Stimulated activated CD4-positive, alpha-beta T cell treated with anti-CD3 and anti-CD28 coated beads, Interleukin-1b, Interleukin-23, amount 100 ng/mL, for 4 hours (primary cell): ENCODE results near the gene ITGA3.
"Not testable (repeated sequence)": the region's sequence is repeated elsewhere in the genome, so short reads cannot be mapped to it uniquely, and the experiment has no call there.

Source experiments
- DNase-seq, 2 donors: peaks; one replicate each; pipeline ENCODE4 v3.0.0-alpha.2; 2020; ENCODE audit warnings: low read depth in 2 of 2

The ITGA3 gene

DNA sequence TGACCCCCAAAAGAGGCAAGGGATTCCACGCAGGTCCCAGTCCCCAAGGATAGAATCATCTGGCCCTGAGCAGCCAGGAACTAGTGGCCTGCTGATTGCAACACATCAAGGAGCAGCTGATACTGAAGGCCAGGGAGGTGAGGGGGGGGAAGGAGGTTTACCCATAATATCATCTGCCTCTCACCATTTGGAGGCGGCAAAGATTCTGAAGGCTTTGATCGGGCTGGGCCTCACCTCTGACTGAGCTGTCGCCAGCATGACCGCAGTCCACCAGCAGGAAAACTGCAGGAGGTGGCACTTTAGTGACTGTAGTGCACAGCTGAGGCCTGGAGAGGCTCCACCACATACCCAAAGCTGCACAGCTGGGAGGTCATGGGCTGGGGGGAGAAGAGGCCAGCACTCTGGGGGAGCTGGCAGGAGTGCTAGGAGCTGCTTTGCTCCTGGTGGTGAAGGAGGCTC lies 20.5 kb upstream of the ITGA3 start:
- DNase-seq, result no peak

DNA sequence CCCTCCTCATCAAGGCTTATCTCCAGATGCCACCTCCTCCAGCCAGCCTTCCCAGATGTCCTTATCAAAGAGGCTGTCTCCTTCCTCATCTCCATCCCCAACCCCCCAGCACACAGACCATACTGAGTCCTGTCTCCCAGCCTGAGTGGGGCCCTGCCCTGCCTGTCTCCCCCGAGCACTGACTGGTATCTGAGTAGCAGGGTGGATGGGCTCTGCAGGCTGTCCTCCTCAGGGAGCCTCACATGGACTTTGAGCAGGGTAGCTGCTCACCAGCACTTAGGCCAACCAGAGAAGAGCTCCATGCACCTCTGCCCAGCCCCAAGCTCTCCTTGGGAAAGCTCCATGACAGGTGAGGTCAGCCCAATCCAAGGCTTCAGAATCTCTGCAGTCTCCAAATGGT lies 20.0 kb upstream of the ITGA3 start:
- DNase-seq, result no peak

GRCh38 chr17:50036455-50037261 lies 19.3 kb upstream of the ITGA3 start:
- no peak for DNase-seq

GRCh38 chr17:50037321-50038107 lies 18.4 kb upstream of the ITGA3 start:
- no peak for DNase-seq

DNA sequence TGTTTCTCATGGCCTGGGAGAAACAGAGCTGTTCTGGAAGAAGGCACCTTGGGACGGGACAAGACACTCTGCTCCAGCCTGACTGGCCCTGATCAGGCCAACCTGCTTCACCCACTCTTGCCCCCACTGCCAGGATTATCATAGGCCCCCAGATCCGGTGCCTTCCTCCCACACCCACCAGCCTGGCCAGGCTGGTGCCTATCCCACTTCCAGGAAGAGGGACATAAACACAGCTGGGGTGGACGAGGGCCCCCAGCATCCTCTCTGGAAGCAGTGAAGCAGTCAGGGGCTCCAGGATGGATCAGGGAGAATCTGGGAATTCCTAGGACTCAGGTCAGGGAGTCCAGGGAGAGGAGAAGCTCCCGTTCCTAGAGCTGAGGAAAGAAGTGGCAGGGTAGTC lies 16.9 kb upstream of the ITGA3 start:
- no peak for DNase-seq

GRCh38 chr17:50040496-50040895 lies 15.4 kb upstream of the ITGA3 start:
- not testable (repeated sequence) for DNase-seq

GRCh38 chr17:50042211-50042610 lies 13.7 kb upstream of the ITGA3 start:
- DNase-seq, result no peak

DNA sequence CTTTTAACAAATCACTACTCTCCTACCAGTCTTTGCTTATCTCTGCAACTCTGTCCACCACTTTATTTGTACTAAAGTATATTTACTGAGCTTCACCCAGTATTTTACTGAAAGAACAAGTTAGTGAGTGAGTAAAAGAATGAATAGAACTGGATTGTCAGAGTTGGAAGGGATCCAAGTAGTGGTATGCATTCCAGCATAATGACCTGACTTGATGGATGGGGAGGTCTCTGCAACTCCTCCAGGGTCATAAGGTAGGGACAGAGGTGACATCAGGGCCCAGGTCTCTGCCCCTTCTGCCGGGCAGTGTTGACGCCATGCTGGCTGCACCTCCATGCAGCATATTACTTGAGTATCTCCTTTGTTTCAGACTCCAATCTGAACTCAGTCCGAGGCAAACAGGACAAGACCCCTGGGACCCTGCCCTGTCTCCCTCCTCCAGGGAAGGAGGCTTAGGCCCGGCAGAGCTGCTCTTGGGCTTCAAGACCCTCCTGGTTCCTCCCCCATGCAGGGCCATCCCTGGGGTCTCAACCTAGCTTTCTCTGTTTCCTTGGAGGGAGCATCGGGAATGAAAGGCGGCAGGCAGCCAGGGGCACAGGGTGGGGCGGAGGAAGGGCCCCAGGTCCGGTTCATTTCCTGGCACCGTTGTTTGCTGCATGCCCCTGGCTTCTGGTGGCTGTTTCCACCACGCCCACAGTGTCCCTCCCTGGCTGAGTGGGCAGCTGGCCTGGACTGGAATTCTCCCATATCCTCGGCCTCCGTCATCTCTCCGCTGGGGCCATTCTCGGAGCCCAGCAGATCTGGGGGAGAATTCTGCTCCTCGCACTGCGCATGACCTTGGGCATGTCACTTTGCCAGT lies 12.4 kb upstream of the ITGA3 start:
- no peak for DNase-seq

- DNase-seq, result no peak
These were observed 11.4 kb upstream of the ITGA3 start for GRCh38 chr17:50044483-50044882.

- no peak for DNase-seq
These were observed 10.8 kb upstream of the ITGA3 start for GRCh38 chr17:50045154-50045553.

GRCh38 chr17:50046179-50046578 lies 9.7 kb upstream of the ITGA3 start:
- no peak for DNase-seq

- DNase-seq, result no peak
These were observed 9.2 kb upstream of the ITGA3 start for GRCh38 chr17:50046667-50047066.

DNA sequence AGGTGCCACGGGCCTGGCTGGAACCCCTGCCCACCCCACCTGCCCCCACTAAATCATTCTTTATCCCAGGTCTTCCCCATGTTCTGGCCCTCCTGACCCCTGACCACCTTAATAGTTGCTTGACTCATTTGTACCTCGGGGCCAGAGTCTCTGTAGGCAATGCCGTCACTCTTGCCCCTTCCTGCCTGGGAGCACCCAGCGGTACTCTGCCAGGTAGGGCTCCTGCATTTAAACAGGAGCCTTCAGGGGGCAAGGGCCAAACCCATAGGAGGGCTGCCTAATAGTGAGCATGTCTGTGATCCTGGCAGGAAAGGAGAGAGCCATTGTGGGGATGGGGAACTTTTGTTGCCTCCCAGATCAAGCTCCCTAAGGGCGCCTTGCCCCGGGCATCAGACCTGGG lies 8.8 kb upstream of the ITGA3 start:
- DNase-seq, result no peak

GRCh38 chr17:50047488-50048126 lies 8.3 kb upstream of the ITGA3 start:
- no peak for DNase-seq

- no peak for DNase-seq
These were observed 7.7 kb upstream of the ITGA3 start for GRCh38 chr17:50048146-50048720.

GRCh38 chr17:50048988-50049387 lies 6.9 kb upstream of the ITGA3 start:
- DNase-seq, result no peak

DNA sequence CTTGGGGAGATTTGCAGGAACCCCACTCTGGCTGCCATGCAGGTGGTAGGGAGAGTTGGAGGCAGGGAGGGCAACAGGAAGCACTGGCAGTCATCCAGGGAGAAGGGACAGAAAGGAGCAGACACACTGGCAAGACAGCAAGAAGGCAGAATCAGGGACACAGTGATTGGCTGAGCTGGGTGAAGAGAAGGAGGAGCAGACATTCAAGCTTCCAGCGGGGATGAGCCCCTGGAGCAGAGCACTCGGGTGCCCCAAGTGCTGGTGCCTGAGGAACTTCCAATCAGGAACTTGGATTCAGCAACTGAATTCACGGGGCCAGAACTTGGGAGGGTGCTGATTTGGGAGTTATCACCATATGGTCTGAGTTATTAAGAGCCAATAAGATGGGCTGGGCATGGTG lies 6.3 kb upstream of the ITGA3 start:
- DNase-seq, result no peak

DNA sequence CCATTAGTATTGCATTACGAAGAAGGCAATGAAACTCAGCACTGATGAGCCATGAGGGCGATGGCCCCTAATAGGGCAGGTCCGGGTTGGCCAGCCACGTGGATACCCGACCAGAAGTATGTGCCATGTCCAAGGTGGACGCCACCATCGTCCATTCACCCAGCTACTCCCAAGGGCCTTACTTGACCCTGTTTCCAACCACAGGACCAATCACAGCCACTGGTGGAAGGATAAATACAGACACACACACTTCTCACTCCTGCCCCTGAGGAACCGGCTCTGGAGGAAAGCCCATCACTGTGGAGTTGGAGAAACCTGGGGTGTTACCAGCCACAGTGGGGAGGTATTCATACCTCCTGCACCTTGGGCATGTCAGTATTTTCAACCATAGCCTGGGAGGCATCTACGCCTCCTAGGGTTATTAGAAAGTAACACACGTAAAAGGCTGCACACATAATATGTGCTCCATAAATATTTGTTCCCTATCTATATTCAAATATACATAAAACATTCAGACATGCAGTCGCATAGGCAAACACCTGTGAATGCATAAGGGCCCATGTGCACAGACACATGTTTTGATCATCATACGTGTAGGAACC lies 5.4 kb upstream of the ITGA3 start:
- DNase-seq, result no peak

DNA sequence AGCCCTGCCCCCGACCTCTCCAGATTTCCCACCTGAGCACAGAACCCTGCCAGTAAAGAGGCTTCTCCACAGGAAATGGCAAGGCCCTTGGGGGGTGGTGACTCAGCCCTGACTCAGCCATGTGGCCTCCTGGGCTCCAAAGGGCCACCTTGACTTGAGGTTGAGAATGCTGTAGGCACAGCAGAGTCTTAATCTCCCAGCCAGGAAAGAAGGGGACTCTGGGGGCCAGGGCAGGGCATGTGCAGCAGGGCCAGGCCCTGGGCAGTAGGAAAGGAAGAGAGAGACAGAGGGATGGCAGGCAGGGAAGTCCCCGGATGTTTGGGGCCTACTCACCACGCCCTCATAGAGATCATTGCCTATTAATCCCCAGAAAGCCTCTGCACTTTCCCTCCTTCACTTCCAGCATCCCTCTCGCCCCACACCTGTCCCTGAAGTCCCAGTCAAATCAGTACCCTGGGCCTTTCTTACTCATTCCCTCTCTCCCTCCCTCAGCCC lies 4.8 kb upstream of the ITGA3 start:
- peak; percentile 51 to 52 for DNase-seq

DNA sequence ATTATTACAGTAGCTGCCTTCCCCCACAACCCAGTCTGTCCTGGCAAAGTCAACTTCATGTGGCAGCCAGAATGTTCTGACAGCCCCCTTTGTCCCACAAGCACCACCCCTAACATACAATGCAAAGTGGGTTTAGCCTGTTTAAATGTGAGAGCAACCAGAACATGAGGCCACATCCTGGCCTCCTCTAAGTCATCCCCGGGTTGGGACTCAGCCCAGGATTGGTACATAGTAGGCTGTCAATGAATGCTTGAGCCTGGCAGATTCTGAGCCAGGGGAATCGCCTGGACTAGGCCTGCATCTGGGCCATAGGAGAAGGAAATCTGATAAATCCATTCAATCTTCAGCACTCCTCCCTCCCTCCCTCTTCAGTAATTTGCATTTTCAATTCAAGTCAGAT lies 4.3 kb upstream of the ITGA3 start:
- no peak for DNase-seq
